GM21717 (cell line): ENCODE results near the gene ITPR1.
A peak's percentile ranks its signal among the peaks of the same experiment; 100 is the strongest.

Source experiments
- ATAC-seq: cut with Tn5 transposase; IDR thresholded peaks from one replicate; pipeline ENCODE4 v1.9.1; 2021; ENCODE audit warnings: mild to moderate bottlenecking, moderate library complexity; ENCODE audit not compliant: unreplicated experiment

Gene ITPR1

DNA sequence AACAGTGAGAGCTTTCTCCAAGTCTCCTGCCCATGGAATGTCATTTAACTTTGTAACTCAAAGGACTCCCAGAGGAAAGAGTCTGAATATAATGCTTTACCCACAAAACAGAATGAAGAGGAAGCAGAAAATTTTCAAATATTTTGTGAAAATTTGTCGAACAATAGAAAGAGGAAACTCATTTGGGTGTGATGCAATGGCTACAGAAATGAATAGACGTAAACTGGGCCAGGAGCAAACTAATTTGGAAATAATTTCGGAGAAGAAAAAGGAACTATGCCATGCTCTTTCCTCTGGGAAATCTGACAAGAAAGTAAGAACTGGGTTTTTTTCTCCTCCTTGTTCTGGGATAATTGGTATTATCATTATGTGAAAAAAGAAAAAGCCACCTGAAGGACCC is 14.9 kb upstream of the ITPR1 start:
- ATAC-seq, result no peak

DNA sequence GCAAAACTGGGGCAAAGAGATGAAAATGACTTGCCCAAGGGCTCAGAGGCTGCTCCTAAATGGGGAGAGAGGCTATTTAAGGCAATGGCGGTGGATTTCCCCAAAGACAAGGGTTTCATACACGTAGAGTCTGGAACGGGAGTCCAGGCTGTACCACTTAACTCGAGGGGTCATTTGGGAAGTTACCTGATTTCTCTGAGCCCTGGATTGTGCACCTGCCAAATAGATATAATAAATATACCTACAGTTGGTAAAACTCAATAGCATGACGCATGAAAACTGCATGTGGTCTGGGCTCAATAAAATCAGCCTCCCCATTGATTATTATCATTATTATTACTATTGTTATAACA is 1.3 kb upstream of the ITPR1 start:
- no peak for ATAC-seq

DNA sequence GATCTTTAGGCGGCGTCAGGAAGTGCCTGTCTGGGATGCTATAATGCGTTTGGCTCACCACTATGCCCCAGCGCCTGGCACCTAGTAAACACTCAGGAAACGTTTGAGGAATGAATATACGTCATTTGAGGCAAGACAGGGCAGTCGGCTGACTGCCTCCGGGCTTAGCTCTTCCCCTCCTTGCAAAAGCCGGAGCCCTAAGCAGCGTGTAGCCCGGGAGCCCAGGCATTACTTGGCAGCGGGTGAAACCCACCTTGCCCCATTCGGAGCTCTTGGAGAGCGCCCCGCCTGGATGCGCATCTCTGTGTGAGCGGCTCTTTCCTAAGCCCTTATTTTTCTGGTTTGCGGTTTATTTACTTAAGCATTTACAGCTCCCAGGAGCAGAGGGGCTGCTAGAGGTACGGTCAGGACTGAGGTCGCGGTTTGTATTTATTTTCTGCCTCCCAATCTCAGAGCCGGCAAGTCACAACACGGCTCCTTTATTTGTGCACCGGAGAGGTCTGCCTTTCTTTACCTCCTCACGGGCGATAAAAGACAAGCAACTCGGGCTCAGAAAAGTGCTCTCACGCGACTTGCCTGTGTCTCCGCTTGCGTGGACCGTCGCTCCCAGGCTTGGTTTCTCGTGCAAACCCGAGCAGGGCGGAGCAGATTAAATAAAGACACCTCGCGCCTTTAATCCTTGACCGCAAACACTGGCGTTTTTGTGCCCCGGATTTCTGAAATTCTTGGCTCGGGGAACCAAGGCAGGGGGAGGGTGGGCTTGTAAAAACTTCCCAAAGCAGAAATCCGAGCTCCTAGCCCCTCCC is 737 bp upstream of the ITPR1 start:
- peak; percentile 20 for ATAC-seq

DNA sequence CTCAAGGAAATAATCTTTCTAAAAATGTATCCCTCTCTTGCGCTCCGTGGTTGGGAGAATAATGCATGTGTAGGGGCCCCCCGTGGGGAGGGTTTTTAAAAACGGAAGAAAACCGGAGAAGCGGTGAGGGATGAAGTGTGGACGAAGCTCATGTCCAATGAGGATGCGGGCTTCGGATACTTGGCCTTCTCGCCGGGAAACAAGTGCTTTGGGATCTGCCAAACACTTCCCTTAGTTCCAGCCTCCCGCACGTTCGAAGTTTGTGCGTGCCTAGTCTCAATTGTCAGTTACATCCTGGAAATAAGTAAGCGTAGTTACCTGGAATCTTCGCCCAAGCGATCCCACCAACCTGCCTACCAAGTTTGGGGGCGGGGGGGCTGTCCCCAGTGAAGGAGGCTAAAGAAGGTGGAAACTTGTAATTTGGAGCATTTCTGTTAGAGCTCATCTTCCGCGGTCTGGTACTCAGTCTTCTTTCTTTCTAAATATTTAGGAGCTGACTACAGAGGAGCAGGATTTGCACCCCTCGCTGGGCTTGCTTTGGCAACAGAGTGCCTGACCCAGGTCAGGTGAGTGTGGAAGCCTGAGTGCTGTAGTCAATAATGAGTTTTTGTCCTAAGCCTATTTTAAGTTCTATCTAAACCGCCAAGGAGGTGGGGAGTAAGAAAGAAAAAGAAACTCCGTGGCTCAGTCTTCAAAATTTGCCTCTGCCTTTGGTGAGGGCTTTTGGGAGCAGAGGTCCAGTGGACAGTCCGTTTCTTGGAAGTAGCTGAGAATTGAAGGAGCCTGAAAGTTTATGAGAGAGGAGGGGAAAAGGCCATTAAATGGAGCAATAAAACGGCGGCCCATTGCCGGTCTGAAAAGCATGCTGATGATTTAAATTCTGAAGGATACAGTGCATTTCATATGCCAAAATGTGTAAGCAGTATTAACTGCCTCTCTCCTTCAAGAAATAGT is 1.1 kb downstream of the ITPR1 start:
- no peak for ATAC-seq

DNA sequence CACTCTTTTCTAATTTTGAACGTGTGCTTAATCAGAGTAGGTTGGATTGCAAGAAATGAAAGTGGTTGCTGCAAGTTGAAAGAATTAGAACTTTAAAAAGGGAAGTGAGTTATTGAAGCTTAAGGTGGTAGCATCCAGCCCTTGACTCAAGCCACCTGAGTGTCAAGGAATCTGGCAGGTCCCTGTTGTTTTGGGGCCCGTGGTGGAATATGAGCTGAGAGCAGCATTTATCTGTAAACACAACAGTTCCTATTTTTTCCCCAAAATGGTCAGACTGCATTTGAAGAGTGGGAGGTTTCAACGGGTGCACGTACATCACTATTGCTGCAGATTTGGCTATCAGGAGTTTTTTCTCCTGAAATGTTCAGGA is 1.7 kb downstream of the ITPR1 start:
- no peak for ATAC-seq

DNA sequence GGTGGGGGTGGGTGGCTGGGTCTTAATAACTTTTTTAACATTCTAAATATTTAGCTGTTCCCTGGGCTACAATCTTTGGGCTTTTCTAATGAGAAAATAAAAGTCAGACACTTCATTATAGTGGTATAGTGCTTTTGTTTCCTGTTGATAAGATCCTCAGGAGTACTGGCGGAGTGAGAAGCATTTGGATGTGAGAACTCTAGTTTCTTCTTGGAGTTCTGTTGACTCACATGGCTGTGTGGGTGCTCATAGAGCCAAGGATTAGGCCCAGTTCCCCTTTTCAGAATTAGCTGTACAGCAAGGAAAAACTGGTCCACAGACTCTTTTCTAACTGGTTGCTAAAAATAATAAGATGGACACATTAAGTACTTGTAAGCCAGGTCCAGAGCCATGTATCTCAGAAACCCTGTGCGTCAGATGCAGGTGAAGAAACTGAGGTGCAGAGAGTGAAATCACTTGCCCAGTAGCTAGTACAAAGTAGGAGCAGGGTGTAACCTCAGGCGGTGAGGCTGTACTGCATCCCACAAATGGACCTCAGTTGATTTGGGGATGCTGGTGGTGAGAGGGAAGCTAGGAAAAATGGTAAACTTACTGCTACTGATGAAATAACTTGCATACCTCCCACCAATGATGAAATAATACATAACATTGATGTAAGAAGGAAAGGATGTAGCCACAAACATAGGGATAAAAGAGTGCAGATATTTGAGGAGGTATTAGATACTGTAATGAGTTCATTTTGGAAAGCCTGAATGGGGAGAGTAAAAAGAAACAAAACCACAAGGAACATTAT is 2.3 kb downstream of the ITPR1 start:
- ATAC-seq, result no peak

DNA sequence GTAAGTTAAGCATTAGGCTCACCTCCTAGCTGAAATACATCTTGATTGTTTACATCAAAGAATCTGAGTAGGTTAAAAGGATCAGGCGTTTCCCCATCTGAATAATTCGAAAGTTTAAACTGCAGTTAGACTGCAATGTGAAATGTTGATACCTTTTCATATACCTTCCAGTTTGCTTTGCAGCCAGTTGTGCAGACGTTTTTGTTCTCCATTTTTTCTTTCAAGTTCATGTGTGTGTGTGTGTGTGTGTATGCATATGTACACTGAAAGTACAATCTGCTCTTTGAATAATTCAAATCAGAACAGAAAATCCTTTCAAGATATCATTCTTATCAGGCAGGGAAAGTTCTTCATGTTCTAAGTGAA is 2.9 kb downstream of the ITPR1 start:
- ATAC-seq, result no peak

DNA sequence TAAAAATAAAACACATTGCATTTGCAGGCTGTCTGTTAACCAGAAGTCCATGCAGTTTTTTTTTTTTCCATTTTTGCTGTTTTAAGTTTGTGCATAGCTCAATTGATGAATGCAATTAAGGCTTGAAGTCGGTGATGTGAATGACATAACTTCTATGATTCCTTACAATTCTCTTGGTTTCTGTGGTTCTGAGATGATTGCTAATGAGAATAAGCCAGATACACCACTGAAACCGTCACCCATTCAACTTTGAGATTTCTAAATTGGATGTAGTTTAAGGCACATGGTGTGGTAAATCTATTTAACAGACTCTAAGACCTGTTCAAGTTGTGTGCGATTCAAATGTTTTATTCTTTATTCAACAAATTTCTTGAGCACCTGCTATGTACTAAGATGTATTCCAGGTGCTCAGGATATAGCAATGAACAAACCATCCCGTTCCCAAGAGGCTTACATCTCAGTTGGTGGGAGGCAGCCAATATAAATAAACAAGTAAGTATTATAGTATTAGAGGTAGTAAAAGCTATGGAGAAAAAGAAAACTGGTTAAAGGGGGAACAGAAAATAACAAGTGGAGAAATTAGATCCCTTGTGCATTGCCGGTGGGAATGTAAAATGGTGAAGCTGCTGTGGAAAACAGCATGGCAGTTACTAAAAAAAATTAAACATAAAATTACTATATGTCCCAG is 4.0 kb downstream of the ITPR1 start:
- no peak for ATAC-seq

DNA sequence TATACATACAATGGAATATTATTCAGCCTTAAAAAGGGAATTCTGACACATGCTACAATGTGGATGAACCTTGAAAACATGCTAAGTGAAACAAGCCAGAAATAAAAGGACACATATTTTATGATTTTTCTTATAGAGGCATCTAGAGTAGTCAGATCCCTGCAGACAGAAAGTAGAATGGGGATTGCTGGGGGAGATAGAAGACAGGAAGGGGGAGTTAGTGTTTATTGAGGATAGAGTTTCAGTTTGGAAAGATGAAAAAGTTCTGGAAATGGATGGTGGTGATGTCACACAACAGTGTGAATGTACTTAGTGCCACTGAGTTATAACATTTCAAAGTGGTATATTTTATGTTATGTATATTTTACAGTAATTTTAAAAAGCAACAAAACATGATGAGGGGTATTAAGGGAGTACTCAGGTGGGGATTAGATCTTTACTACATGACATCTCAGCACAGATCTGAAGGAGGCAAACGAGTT is 4.7 kb downstream of the ITPR1 start:
- no peak for ATAC-seq

DNA sequence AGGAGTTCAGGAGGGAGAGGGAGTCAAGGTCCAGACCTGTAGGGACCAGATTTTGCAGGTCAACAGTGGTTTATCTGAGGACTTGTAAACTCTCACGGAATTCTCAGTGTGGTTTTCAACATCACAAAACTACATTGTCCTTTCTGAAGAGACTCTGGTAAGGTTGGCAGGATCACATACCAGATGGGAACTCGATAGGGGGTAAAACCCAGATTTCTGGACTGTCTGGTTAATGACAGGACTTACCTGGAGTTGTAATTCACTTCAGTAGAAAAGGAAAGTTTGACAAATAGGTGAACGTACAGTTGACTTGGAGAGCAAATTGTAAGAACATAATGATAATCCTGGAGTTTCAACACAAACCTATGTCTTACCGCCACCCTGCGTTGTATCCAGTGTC is 5.3 kb downstream of the ITPR1 start:
- ATAC-seq, result no peak

DNA sequence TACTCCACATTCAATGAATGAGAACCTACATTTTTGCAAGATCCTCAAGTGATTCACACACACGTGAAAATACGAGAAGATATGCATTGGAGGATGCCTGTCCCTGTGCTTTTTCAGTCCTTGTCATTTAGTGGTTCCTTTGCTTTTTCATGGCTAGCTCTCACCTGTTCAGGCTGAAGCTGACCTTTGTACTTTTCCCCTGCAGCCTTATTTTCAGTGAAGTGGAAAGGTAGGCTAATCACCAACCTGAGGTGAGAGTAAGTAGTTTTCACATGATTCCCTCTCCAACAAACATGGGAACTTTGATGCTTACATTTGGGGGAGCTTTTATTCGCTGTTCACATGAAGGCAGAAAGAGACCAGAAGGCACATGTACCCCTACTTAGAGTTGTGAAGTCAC is 8.3 kb downstream of the ITPR1 start:
- ATAC-seq, result no peak

DNA sequence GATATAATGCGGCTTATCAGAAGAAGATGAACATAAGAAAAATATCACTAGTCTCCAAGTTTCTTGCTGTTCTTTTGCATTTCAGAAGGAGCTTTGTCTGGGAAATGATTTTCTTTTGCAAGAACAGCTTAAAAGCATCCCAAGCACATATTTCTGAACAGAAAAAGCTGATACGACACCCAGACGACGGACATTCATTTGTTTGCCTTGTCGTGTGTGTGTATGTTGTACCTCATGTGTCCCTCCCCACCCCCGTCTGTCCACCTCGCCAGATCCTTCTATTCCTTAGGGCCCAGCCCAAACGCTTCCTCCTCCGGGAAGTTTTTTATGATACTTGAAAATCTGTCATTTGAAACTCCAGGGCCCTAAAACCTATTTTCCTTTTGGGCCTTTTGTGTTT is 8.8 kb downstream of the ITPR1 start:
- no peak for ATAC-seq

DNA sequence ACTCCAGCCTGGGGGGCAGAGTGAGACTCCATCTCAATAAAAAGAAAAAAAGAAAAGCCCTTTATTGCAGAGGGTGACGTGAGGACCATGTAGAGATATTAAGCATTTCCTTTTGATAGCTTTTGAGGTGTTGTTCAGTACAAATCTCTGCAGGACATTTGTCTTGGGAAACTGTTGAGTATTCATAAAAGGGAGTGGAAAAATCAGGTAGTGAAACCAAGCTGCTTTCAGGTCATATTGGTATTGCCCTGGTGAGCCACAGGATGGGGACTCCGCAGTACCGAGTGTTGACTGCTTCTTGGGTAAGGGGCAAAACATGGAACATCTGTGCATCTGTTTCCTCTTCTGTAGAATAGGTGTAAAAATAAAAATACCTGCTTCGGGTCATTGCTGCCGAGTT is 9.9 kb downstream of the ITPR1 start:
- ATAC-seq, result peak; percentile 65

DNA sequence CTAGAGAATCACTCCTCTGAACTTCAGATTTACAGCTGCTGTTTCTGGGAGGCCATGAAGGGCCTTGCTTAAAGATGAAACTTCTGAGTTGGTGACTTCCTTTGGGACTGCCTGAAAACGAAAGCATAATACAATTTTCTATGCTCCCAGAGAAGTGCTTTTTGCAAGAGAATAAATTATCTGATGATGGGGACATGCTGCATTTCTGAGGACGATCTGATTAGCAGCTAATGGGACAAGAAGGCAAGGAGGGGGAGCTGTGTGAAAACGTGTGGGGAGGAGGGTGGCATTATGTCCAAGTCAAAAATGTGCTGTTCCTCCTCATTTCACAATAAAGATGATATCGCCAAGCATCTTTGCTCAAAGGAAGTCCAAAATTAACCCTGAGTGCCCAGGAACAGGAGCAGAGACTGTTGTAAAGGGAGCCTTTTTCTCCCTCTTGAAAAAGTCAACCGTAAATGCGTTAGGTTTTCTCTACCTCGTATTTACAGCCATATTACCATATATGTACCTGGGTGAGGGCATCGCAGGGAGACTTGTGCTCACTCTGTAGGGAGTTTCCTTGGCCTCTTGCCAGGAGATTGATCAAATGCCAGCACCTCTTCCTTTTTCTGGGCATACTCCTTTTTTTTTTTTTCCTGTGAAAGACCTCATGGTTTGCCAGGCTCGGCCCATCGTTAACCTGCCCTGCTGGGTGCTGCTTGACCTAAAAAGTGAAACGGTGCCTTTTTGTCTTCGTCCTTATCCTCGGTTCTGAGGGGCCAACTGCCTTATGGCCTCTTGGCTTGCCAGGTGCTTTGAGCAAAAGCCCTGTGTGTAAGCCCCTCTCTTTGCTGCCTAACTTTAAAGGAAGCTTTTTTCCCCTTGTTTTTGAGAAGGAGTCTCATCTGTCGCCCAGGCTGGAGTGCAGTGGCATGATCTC is 11.5 kb downstream of the ITPR1 start:
- no peak for ATAC-seq

DNA sequence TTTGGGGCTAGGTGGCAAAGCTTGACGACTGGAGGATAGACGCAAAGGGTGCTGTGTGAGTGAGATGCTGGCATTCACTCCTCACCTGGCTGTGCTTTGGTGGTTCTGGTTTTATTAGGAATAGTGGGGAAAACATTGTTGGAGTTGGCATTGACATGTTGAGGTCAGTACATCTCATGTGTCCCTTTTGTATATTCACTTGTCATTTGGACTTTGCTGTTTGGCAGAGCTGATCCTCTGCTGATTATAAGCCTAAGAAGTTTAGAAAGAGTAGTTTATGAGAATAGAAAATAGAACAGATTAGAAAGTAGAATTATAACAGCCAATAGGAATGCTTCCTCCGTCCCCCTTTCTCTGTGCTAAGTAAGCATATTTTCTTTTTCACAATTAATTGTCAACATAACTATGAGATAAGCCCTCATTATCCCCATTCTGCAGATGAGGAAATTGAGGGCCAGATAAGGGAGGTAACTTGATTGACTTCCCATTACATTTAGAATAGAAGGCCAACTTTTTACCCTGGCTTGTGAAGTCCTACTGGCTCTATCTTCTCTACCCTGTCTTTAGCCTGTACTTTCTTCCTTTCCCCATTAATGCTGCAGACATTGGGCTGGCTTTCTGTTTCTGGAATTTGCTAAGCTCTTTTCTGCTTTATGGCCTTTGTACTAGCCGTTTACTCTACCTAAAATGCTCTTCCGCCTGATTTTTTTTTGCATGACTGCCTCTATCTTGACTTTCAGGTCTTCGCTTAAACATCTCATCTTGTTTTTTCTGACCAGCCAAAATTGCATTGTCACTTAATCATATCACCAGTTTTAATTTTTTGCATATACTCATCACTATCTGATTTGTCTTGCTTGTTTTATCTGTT is 12.8 kb downstream of the ITPR1 start:
- no peak for ATAC-seq

DNA sequence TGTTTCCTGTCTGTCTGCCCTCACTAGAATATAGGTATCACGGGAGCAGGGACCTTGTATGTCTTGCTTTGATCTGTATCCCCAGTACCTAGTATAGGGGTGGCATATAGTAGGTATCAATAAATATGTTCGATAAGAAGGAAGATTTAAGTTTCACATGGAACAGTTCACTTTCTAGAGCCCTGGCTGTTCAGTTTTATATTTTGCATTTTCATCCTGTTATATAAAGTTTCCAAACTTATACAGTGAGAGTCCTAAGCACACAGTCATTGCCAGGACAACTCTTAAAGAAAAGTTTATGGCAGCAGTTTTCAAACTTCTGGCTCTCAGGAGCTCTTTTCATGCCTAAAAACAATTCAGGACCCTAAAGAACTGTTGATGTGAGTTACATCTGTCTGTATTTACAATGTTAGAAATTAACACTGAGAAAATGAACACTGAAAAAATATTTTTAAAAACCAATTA is 13.4 kb downstream of the ITPR1 start:
- ATAC-seq, result no peak

DNA sequence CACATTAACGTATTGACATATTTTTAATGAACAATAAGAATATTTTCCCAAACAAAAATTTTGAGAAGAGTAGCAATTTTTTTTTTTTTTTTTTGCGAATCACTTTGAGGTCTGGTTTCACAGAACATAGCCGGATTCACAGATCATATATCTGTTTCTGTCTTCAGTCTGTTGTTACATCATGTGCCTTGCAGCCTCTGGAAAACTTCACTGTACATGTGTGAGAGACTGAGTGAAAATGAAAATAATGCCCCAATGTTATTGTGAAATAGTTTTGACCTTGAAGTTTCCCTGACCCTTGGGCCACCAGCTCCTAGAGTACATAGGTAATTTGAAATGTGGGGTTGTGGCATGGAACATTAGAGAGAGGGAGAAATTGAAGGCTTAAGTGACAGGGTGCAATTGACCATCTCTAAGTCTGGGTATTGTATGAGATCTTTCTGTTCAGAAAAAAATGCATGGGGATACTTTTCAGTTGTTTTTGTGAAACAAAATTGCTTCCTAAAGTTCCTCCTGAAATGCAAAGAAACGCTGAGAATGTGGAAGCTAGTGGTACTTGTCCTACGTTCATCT is 14.0 kb downstream of the ITPR1 start:
- ATAC-seq, result peak; percentile 32
